GM23338 (cell line): Measurements from ENCODE around the gene AANAT. TPM values are rescaled to one million over a fixed set of nuclear protein-coding genes. Genes with fewer than 3 reads are reported as not detected.

Experiments
- ATAC-seq: fragments of 200-7000 bp; cut with Tn5 transposase; 3 replicates; pipeline ENCODE4 v1.9.1; 2020
- DNase-seq: peaks from one replicate; pipeline ENCODE4 v3.0.0-alpha.2; 2015; ENCODE audit warnings: low spot score
- H2AFZ ChIP-seq: fragments of 200-600 bp; sonication (generic); 2 replicates; pipeline ENCODE4 v1.8.0; 2016; ENCODE audit warnings: antibody characterized with exemption, mild to moderate bottlenecking, moderate library complexity
- H3F3A ChIP-seq: fragments of 200-600 bp; sonication (generic); replicated peaks from 2 replicates; pipeline ENCODE4 v1.8.0; 2017; ENCODE audit warnings: antibody characterized with exemption, mixed run types, low read depth
- H3K27ac ChIP-seq: fragments of 200-600 bp; sonication (generic); 2 replicates; pipeline ENCODE4 v1.6.1; 2016; ENCODE audit warnings: low read depth
- H3K27me3 ChIP-seq: fragments of 200-600 bp; sonication (generic); 2 replicates; pipeline ENCODE4 v1.8.0; 2016; ENCODE audit warnings: mild to moderate bottlenecking, mixed run types, moderate library complexity; ENCODE audit not compliant: insufficient read depth
- H3K36me3 ChIP-seq: fragments of 200-600 bp; sonication (generic); 2 replicates; pipeline ENCODE4 v1.8.0; 2016; ENCODE audit warnings: mild to moderate bottlenecking; ENCODE audit not compliant: insufficient read depth
- H3K4me1 ChIP-seq: fragments of 200-600 bp; sonication (generic); 2 replicates; pipeline ENCODE4 v1.8.0; 2016; ENCODE audit warnings: mild to moderate bottlenecking, moderate library complexity; ENCODE audit not compliant: insufficient read depth
- H3K4me2 ChIP-seq: fragments of 200-600 bp; sonication (generic); 2 replicates; pipeline ENCODE4 v1.7.1; 2017; ENCODE audit warnings: mixed run types
- H3K4me3 ChIP-seq: fragments of 200-600 bp; sonication (generic); 2 replicates; pipeline ENCODE4 v1.6.1; 2016; ENCODE audit warnings: mixed run types
- H3K79me2 ChIP-seq: fragments of 200-600 bp; sonication (generic); replicated peaks from 2 replicates; pipeline ENCODE4 v1.8.0; 2017; ENCODE audit warnings: mild to moderate bottlenecking; ENCODE audit not compliant: insufficient read depth
- H3K9me2 ChIP-seq: fragments of 200-600 bp; sonication (generic); 2 replicates; pipeline ENCODE4 v1.8.0; 2017; ENCODE audit not compliant: insufficient read depth
- H4K20me1 ChIP-seq: fragments of 200-600 bp; sonication (generic); replicated peaks from 2 replicates; pipeline ENCODE4 v1.8.0; 2017; ENCODE audit warnings: mild to moderate bottlenecking; ENCODE audit not compliant: insufficient read depth
- H3K27ac Mint-ChIP-seq: 2 replicates; pipeline ENCODE4 v1.8.0; 2020; ENCODE audit warnings: inconsistent platforms, mild to moderate bottlenecking, moderate library complexity, mixed read lengths
- H3K27me3 Mint-ChIP-seq: 3 replicates; pipeline ENCODE4 v1.8.0; 2022; ENCODE audit warnings: low read depth, mild to moderate bottlenecking, moderate library complexity, mixed read lengths, inconsistent platforms; ENCODE audit not compliant: insufficient read depth, poor library complexity
- H3K36me3 Mint-ChIP-seq: 3 replicates; pipeline ENCODE4 v1.8.0; 2021; ENCODE audit warnings: low read depth, mild to moderate bottlenecking, inconsistent platforms, moderate library complexity, mixed read lengths
- H3K4me1 Mint-ChIP-seq: 3 replicates; pipeline ENCODE4 v1.8.0; 2020; ENCODE audit warnings: mild to moderate bottlenecking, inconsistent platforms, mixed read lengths
- H3K4me3 Mint-ChIP-seq: 3 replicates; pipeline ENCODE4 v1.8.0; 2021; ENCODE audit warnings: moderate library complexity, mild to moderate bottlenecking, inconsistent platforms, mixed read lengths
- H3K9me3 Mint-ChIP-seq: 3 replicates; pipeline ENCODE4 v1.8.0; 2020; ENCODE audit warnings: moderate library complexity, mild to moderate bottlenecking, inconsistent platforms, mixed read lengths
- CREB1 ChIP-seq: fragments of 250-450 bp; sonication (Bioruptor Pico); IDR thresholded peaks from 2 replicates; pipeline ENCODE4 v1.5.0; 2020; ENCODE audit warnings: low read depth, mild to moderate bottlenecking, moderate library complexity
- CTCF ChIP-seq, 2 experiments: fragments of 200-600 bp in 1 of 2; sonication (generic) in 1 of 2; conservative IDR thresholded peaks; 2 replicates each; pipeline versions ENCODE4 v1.5.1 to v1.6.1; 2016 to 2017; ENCODE audit warnings: antibody characterized with exemption in 2 of 2, low read depth in 2 of 2, mild to moderate bottlenecking in 2 of 2, moderate library complexity in 1 of 2
- ETS1 ChIP-seq: IDR thresholded peaks from 2 replicates; pipeline ENCODE4 v1.6.1; 2016; ENCODE audit warnings: antibody characterized with exemption
- EZH2 ChIP-seq: fragments of 200-600 bp; sonication (generic); IDR thresholded peaks from one replicate; pipeline ENCODE4 v1.8.0; 2017; ENCODE audit warnings: antibody characterized with exemption, mild to moderate bottlenecking, low read depth; ENCODE audit not compliant: unreplicated experiment
- EZH2phosphoT487 ChIP-seq: fragments of 200-600 bp; sonication (generic); IDR thresholded peaks from one replicate; pipeline ENCODE4 v1.8.1; 2018; ENCODE audit warnings: antibody characterized with exemption; ENCODE audit not compliant: unreplicated experiment
- JUNB ChIP-seq: IDR thresholded peaks from one replicate; pipeline ENCODE4 v1.6.1; 2016; ENCODE audit warnings: antibody characterized with exemption; ENCODE audit not compliant: unreplicated experiment
- NANOG ChIP-seq: IDR thresholded peaks from 2 replicates; pipeline ENCODE4 v1.6.1; 2016; ENCODE audit warnings: antibody characterized with exemption, borderline replicate concordance
- POLR2AphosphoS5 ChIP-seq: IDR thresholded peaks from 2 replicates; pipeline ENCODE4 v1.6.1; 2016; ENCODE audit warnings: antibody characterized with exemption, low read depth
- REST ChIP-seq: IDR thresholded peaks from one replicate; pipeline ENCODE4 v1.6.1; 2018; ENCODE audit warnings: antibody characterized with exemption; ENCODE audit not compliant: unreplicated experiment
- STAT1 ChIP-seq: IDR thresholded peaks from one replicate; pipeline ENCODE4 v1.6.1; 2016; ENCODE audit warnings: antibody characterized with exemption; ENCODE audit not compliant: unreplicated experiment
- ZNF114 ChIP-seq: fragments of 250-450 bp; sonication (Bioruptor Pico); IDR thresholded peaks from 2 replicates; pipeline ENCODE4 v1.5.0; 2020; ENCODE audit warnings: mild to moderate bottlenecking, moderate library complexity
- ZNF331 ChIP-seq: fragments of 250-450 bp; sonication (Bioruptor Pico); IDR thresholded peaks from 2 replicates; pipeline ENCODE4 v1.5.0; 2020; ENCODE audit warnings: low read depth, mild to moderate bottlenecking, moderate library complexity
- ZNF462 ChIP-seq: fragments of 250-450 bp; sonication (Bioruptor Pico); IDR thresholded peaks from 2 replicates; pipeline ENCODE4 v1.5.0; 2020; ENCODE audit warnings: mild to moderate bottlenecking, moderate library complexity
- polyA plus RNA-seq: library from polyadenylated mRNA; unstranded; fragments of >200 nt; fragmentation: Nextera tagmentation; extraction: Ambion mirVana; gene quantifications from 2 replicates; pipeline ENCODE4 v1.2.1, GENCODE V29; 2016
- total RNA-seq: library from RNA; depleted of rRNA; stranded (reverse); fragments of >200 nt; shearing (Covaris generic); gene quantifications from 2 replicates; pipeline ENCODE4 v1.2.3, GENCODE V29; 2014

The AANAT gene
- total and polyA plus RNA-seq, 2 experiments from 2014 or later, result 0.28 to 1.0 TPM

- DNase-seq (no peak), ATAC-seq (no peak)
- peak overlapping the region; percentile 90 for H2AFZ ChIP-seq
- Mint-ChIP-seq H3K9me3 (no peaks in the 10 kb centered on the region), H3K4me3 (no peak overlapping the region; the same call in 2 of the 3 replicates), H3K4me1 (peaks cover 46% of the 10 kb centered on the region), H3K27me3 (peaks cover 23% of the 10 kb centered on the region), H3K36me3 (no peaks in the 10 kb centered on the region), H3K27ac (0 out of 2 replicates have a peak overlapping the region, but pooled peaks have one; percentile 5)
- H3K79me2 ChIP-seq, result peaks cover 3% of the 10 kb centered on the region; the same call in 1 of the 2 replicates
- peaks cover 4% of the 10 kb centered on the region; the same call in 1 of the 2 replicates for H3K27me3 ChIP-seq
- no peak overlapping the region for H3K27ac ChIP-seq
- H3K4me1 ChIP-seq, result peaks cover 25% of the 10 kb centered on the region; the same call in 1 of the 2 replicates
- 0 out of 2 replicates have a peak overlapping the region, but pooled peaks have one; percentile 72 for H3K4me2 ChIP-seq
- TF ChIP-seq STAT1 (no peak), REST (no peak), POLR2AphosphoS5 (no peak), CREB1 (CRISPR knock-in tag) (no peak), ETS1 (no peak), JUNB (no peak), EZH2 (no peak), EZH2phosphoT487 (no peak), ZNF114 (CRISPR knock-in tag) (no peak), ZNF462 (no peak), ZNF331 (CRISPR knock-in tag) (no peak), CTCF (conservative IDR thresholded peaks at IDR 0.05; ENCODE audit: low read depth in 2 of 2) (no peak), NANOG (no peak)
- no peak overlapping the region for H3K4me3 ChIP-seq
- H3K9me2 ChIP-seq, result no peaks in the 10 kb centered on the region
- H4K20me1 ChIP-seq, result no peaks in the 10 kb centered on the region; the same call in 1 of the 2 replicates
- no peaks in the 10 kb centered on the region for H3K36me3 ChIP-seq
- H3F3A ChIP-seq, result 0 out of 2 replicates have a peak, but pooled peaks cover 3% of the 10 kb centered on the region
Measured at GRCh38 chr17:76502341-76503211, 35.2 kb downstream of the AANAT start.
